ENCODE results near the gene GMPPA.

Gene GMPPA

GRCh38 chr2:219471476-219472371 is 27.0 kb upstream of the GMPPA start:
- Histone ChIP-seq H3K36me3 (ENCODE audit: control insufficient read depth, insufficient read depth, low read length) (peaks cover 4% of the 10 kb centered on the region), H3K27ac (ENCODE audit: low read depth, low read length) (no peak overlapping the region), H3K9ac (ENCODE audit: low read length) (no peak overlapping the region), H3K4me1 (ENCODE audit: control insufficient read depth, insufficient read depth, low read length) (peaks cover 10% of the 10 kb centered on the region), H3K4me3 (ENCODE audit: low read length) (no peak overlapping the region), H3K27me3 (ENCODE audit: control insufficient read depth, insufficient read depth, low read length) (no peaks in the 10 kb centered on the region)

- H3K4me3 ChIP-seq (ENCODE audit: low read length), result no peak overlapping the region
- no peak overlapping the region for H3K9ac ChIP-seq (ENCODE audit: low read length)
- H3K36me3 ChIP-seq (ENCODE audit: control insufficient read depth, insufficient read depth, low read length), result peaks cover 4% of the 10 kb centered on the region
- peaks cover 2% of the 10 kb centered on the region for H3K27me3 ChIP-seq (ENCODE audit: control insufficient read depth, insufficient read depth, low read length)
- peaks cover 6% of the 10 kb centered on the region for H3K4me1 ChIP-seq (ENCODE audit: control insufficient read depth, insufficient read depth, low read length)
- H3K27ac ChIP-seq (ENCODE audit: low read depth, low read length), result peak overlapping the region; percentile 11
These were observed 26.0 kb upstream of the GMPPA start for GRCh38 chr2:219472629-219473187.

GRCh38 chr2:219473511-219473910 is 25.2 kb upstream of the GMPPA start:
- H3K27me3 ChIP-seq (ENCODE audit: control insufficient read depth, insufficient read depth, low read length), result peaks cover 2% of the 10 kb centered on the region
- no peak overlapping the region for H3K4me3 ChIP-seq (ENCODE audit: low read length)
- peak overlapping the region; percentile 11 for H3K27ac ChIP-seq (ENCODE audit: low read depth, low read length)
- H3K4me1 ChIP-seq (ENCODE audit: control insufficient read depth, insufficient read depth, low read length), result peaks cover 3% of the 10 kb centered on the region
- H3K9ac ChIP-seq (ENCODE audit: low read length), result no peak overlapping the region
- peaks cover 4% of the 10 kb centered on the region for H3K36me3 ChIP-seq (ENCODE audit: control insufficient read depth, insufficient read depth, low read length)

GRCh38 chr2:219474285-219475060 is 24.2 kb upstream of the GMPPA start:
- Histone ChIP-seq H3K27me3 (ENCODE audit: control insufficient read depth, insufficient read depth, low read length) (peaks cover 2% of the 10 kb centered on the region), H3K4me3 (ENCODE audit: low read length) (no peak overlapping the region), H3K27ac (ENCODE audit: low read depth, low read length) (no peak overlapping the region), H3K9ac (ENCODE audit: low read length) (no peak overlapping the region), H3K4me1 (ENCODE audit: control insufficient read depth, insufficient read depth, low read length) (peaks cover 3% of the 10 kb centered on the region), H3K36me3 (ENCODE audit: control insufficient read depth, insufficient read depth, low read length) (peaks cover 4% of the 10 kb centered on the region)

GRCh38 chr2:219475278-219475677 is 23.4 kb upstream of the GMPPA start:
- H3K9ac ChIP-seq (ENCODE audit: low read length), result no peak overlapping the region
- no peak overlapping the region for H3K4me3 ChIP-seq (ENCODE audit: low read length)
- peak overlapping the region; percentile 29 for H3K27ac ChIP-seq (ENCODE audit: low read depth, low read length)
- peaks cover 12% of the 10 kb centered on the region for H3K36me3 ChIP-seq (ENCODE audit: control insufficient read depth, insufficient read depth, low read length)
- peaks cover 2% of the 10 kb centered on the region for H3K27me3 ChIP-seq (ENCODE audit: control insufficient read depth, insufficient read depth, low read length)
- H3K4me1 ChIP-seq (ENCODE audit: control insufficient read depth, insufficient read depth, low read length), result no peaks in the 10 kb centered on the region

GRCh38 chr2:219475697-219476651 is 22.7 kb upstream of the GMPPA start:
- Histone ChIP-seq H3K9ac (ENCODE audit: low read length) (no peak overlapping the region), H3K27ac (ENCODE audit: low read depth, low read length) (peak overlapping the region; percentile 58), H3K27me3 (ENCODE audit: control insufficient read depth, insufficient read depth, low read length) (peaks cover 2% of the 10 kb centered on the region), H3K4me3 (ENCODE audit: low read length) (no peak overlapping the region), H3K36me3 (ENCODE audit: control insufficient read depth, insufficient read depth, low read length) (peaks cover 17% of the 10 kb centered on the region), H3K4me1 (ENCODE audit: control insufficient read depth, insufficient read depth, low read length) (no peaks in the 10 kb centered on the region)

GRCh38 chr2:219476652-219477151 is 22.0 kb upstream of the GMPPA start:
- H3K4me3 ChIP-seq (ENCODE audit: low read length), result no peak overlapping the region
- H3K4me1 ChIP-seq (ENCODE audit: control insufficient read depth, insufficient read depth, low read length), result no peaks in the 10 kb centered on the region
- H3K36me3 ChIP-seq (ENCODE audit: control insufficient read depth, insufficient read depth, low read length), result peaks cover 21% of the 10 kb centered on the region
- no peak overlapping the region for H3K9ac ChIP-seq (ENCODE audit: low read length)
- H3K27me3 ChIP-seq (ENCODE audit: control insufficient read depth, insufficient read depth, low read length), result peaks cover 2% of the 10 kb centered on the region
- H3K27ac ChIP-seq (ENCODE audit: low read depth, low read length), result peak overlapping the region; percentile 58

GRCh38 chr2:219477179-219477578 is 21.5 kb upstream of the GMPPA start:
- H3K27ac ChIP-seq (ENCODE audit: low read depth, low read length), result peak overlapping the region; percentile 58
- H3K4me3 ChIP-seq (ENCODE audit: low read length), result no peak overlapping the region
- H3K27me3 ChIP-seq (ENCODE audit: control insufficient read depth, insufficient read depth, low read length), result peaks cover 2% of the 10 kb centered on the region
- peaks cover 21% of the 10 kb centered on the region for H3K36me3 ChIP-seq (ENCODE audit: control insufficient read depth, insufficient read depth, low read length)
- H3K4me1 ChIP-seq (ENCODE audit: control insufficient read depth, insufficient read depth, low read length), result no peaks in the 10 kb centered on the region
- no peak overlapping the region for H3K9ac ChIP-seq (ENCODE audit: low read length)

- H3K27ac ChIP-seq (ENCODE audit: low read depth, low read length), result peak overlapping the region; percentile 58
- peaks cover 2% of the 10 kb centered on the region for H3K27me3 ChIP-seq (ENCODE audit: control insufficient read depth, insufficient read depth, low read length)
- no peak overlapping the region for H3K4me3 ChIP-seq (ENCODE audit: low read length)
- peaks cover 21% of the 10 kb centered on the region for H3K36me3 ChIP-seq (ENCODE audit: control insufficient read depth, insufficient read depth, low read length)
- no peak overlapping the region for H3K9ac ChIP-seq (ENCODE audit: low read length)
- H3K4me1 ChIP-seq (ENCODE audit: control insufficient read depth, insufficient read depth, low read length), result peaks cover 4% of the 10 kb centered on the region
These were observed 20.9 kb upstream of the GMPPA start for GRCh38 chr2:219477815-219478214.

GRCh38 chr2:219478916-219479315 is 19.8 kb upstream of the GMPPA start:
- Histone ChIP-seq H3K27me3 (ENCODE audit: control insufficient read depth, insufficient read depth, low read length) (peaks cover 5% of the 10 kb centered on the region), H3K27ac (ENCODE audit: low read depth, low read length) (peak overlapping the region; percentile 3), H3K4me1 (ENCODE audit: control insufficient read depth, insufficient read depth, low read length) (peaks cover 4% of the 10 kb centered on the region), H3K36me3 (ENCODE audit: control insufficient read depth, insufficient read depth, low read length) (peaks cover 21% of the 10 kb centered on the region), H3K4me3 (ENCODE audit: low read length) (no peak overlapping the region), H3K9ac (ENCODE audit: low read length) (no peak overlapping the region)

- peaks cover 7% of the 10 kb centered on the region for H3K27me3 ChIP-seq (ENCODE audit: control insufficient read depth, insufficient read depth, low read length)
- peaks cover 21% of the 10 kb centered on the region for H3K36me3 ChIP-seq (ENCODE audit: control insufficient read depth, insufficient read depth, low read length)
- H3K4me1 ChIP-seq (ENCODE audit: control insufficient read depth, insufficient read depth, low read length), result peaks cover 4% of the 10 kb centered on the region
- no peak overlapping the region for H3K27ac ChIP-seq (ENCODE audit: low read depth, low read length)
- H3K9ac ChIP-seq (ENCODE audit: low read length), result no peak overlapping the region
- H3K4me3 ChIP-seq (ENCODE audit: low read length), result no peak overlapping the region
These were observed 18.7 kb upstream of the GMPPA start for GRCh38 chr2:219480004-219480403.

Measured in rectal smooth muscle tissue (tissue), 1 donor.